NCI-H146 treated with DMSO at 0.1 percent for 48 hours (cell line): Measurements from ENCODE around the gene NAV1.
"Not testable (repeated sequence)": the region's sequence is repeated elsewhere in the genome, so short reads cannot be mapped to it uniquely, and the experiment has no call there.

Source experiments
- DNase-seq: peaks from one replicate; lab custom pipeline; 2025; ENCODE audit not compliant: unreplicated experiment; lab: John Stamatoyannopoulos, UW

Gene NAV1

DNA sequence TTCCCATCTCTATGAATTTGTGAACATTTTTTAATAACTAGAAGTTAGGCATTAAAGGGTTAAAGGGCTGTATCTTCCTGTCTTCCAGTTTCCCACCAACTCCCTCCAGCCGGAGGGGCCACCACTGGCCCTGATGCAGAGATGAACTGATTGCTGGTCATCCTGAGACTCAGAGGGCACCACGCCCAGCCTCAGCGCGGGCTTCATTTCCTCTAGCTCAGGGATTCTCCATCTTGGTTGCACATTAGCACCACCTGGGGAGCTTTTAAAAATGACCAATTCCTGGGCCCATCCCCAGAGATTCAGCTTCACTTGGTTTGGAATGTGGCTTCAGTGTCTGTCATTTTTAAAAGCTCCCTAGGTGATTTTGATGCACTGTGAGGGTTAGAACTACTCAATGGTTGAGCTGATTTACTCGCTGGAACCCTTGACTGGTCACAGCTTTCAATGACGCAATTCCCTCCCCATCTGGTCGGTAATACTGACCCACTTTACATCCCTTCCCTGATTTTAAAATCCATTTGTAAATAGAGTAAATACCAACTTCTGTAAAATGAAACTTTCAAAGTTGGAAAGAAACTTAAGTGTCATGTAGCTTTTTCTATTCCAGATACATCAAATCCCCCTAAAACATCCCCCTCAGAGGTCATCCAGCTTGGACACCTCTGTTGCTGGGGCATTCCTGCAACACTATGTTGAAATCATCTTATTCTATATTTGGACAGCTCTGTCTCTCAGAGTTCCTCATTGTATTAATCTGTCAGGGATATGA, 5.1 kb downstream of the NAV1 start:
- DNase-seq: no peak

DNA sequence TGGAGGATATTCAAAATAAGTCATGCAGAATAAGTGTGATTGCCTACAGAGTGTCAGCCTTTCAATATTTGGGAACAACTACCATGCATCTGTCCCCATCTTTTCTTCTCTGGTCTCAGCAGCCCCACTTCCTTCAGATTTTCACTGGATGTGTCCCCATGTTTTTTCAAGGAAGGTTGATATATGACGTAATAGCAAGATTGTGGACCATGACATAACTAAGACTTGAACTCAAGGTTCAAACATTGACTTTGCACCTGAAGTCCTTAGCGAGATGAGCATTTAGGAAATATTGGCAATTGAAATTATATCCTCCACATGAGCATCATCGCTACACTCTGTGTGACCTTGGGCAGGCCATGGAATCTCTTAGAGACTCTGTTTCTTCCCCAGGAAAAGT, 5.8 kb downstream of the NAV1 start:
- no peak for DNase-seq

GRCh38 chr1:201545851-201546492, 7.0 kb downstream of the NAV1 start:
- DNase-seq: peak; percentile 39

GRCh38 chr1:201549522-201549921, 10.6 kb downstream of the NAV1 start:
- not testable (repeated sequence) for DNase-seq

- no peak for DNase-seq
These were observed 12.2 kb downstream of the NAV1 start for GRCh38 chr1:201551096-201551495.

GRCh38 chr1:201551877-201552731, 13.2 kb downstream of the NAV1 start:
- no peak for DNase-seq

GRCh38 chr1:201552941-201553351, 14.0 kb downstream of the NAV1 start:
- peak; percentile 18 for DNase-seq

- peak; percentile 31 for DNase-seq
These were observed 14.7 kb downstream of the NAV1 start for GRCh38 chr1:201553496-201554189.

DNA sequence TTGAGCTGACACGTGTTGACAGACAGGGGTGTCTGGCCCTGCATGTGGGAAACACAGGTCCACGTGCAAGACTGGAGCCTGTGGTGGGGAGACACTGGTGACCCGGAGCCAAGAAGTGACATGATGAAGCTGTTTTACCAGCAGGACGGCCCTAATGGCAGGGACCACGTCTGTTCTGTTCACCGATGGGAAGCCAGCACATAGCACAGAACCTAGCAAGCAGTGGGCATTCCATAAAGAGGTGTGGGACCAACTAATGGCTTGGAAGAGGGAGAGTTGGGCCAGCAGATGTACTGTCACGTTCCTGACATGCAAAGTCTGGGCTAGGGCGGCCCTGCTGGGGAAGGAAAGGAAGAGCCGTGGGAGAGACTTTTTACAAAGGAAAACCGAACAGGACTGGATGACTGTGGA, 15.3 kb downstream of the NAV1 start:
- no peak for DNase-seq

- DNase-seq: peak; percentile 42
These were observed 16.1 kb downstream of the NAV1 start for GRCh38 chr1:201554789-201555592.

- no peak for DNase-seq
These were observed 16.6 kb downstream of the NAV1 start for GRCh38 chr1:201555593-201555945.

GRCh38 chr1:201556841-201557571, 18.1 kb downstream of the NAV1 start:
- DNase-seq: no peak

GRCh38 chr1:201557572-201557958, 18.6 kb downstream of the NAV1 start:
- no peak for DNase-seq

GRCh38 chr1:201559679-201560162, 20.8 kb downstream of the NAV1 start:
- DNase-seq: peak; percentile 58

DNA sequence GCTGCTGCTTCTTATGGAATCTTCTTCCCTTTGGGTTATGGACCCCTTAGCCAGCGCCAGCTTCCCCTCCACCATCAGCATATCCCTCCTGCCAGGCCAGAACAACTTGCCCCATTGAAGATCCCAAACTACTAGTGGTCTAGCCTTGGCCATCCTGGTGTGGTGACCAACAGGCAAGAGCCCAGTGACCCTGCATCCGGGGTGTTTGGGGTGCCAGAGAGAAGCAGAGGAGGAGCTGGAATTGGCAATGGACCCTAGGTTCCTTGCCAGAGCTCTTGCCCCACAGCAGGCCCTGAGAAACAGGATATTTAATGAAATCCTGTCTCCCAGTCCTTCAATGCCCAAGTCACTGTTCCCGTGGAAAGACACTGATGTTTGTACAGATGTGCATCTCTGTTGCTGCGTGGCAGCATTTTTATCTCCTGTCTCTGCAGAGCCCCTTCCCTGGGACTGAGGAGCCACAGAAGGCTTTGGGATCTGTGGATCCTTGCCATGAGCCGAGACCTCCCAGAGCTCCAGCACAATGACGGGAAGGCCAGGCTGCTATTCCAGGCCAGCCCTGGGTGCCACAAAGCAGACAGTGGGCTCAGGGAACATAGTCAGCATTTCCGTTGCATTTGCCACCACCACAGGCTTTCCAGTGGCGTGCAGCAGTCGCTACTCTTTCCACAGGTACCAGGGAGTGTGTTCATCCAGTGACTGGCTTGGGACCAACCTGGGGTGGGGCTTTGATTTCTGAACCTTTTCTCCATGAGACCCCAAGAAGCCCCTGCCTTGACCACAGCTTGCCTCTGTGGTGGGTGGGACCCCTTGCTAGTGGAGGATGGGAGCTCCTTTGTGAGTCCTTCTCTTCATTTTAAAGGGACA, 21.6 kb downstream of the NAV1 start:
- DNase-seq: no peak

DNA sequence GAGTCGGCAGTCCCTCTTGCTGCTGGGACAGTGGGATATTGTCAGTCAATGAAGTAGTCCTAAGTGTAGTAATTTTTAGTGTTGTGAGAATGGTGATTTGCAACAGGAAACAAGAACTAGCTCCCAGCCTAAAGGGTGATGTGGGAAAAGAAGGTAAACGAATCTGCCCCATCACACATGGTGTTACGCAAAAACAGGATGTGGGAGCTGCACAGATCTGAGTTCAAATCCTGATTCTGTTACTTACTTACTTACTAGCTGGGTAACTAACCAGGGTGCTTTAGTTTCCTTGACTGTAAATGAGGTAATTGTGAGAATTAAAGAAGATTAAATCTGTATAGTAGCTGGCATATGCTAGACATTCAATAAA, 22.3 kb downstream of the NAV1 start:
- DNase-seq: no peak

DNA sequence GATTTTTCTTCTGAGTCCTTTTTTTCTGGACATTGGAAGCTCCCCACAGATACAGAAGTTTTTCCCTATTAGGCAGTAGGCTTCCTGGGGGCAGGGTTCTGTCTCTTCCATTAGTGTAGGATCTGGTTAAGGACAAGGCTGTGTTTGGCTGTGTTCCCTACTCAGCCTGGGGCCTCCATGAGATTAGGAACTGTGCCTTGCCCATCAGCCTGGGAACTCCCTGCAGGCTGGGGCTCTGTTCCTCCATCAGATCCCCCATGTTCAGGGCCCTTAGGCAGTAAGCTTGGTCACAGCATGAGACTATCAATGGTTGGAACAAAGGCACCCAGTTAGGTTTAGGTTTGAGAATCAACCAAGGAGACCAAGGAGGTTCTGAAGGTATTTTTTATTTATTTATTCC, 22.7 kb downstream of the NAV1 start:
- DNase-seq: no peak

GRCh38 chr1:201562257-201562656, 23.3 kb downstream of the NAV1 start:
- no peak for DNase-seq
